HG02623 (cell line): Measurements from ENCODE around the gene C10orf88.
"Not testable (repeated sequence)": the region's sequence is repeated elsewhere in the genome, so short reads cannot be mapped to it uniquely, and the experiment has no call there.

ENCODE experiments used
- ATAC-seq: cut with Tn5 transposase; IDR thresholded peaks from one replicate; pipeline ENCODE4 v1.9.1; 2021; ENCODE audit warnings: moderate library complexity; ENCODE audit not compliant: unreplicated experiment

C10orf88 gene

DNA sequence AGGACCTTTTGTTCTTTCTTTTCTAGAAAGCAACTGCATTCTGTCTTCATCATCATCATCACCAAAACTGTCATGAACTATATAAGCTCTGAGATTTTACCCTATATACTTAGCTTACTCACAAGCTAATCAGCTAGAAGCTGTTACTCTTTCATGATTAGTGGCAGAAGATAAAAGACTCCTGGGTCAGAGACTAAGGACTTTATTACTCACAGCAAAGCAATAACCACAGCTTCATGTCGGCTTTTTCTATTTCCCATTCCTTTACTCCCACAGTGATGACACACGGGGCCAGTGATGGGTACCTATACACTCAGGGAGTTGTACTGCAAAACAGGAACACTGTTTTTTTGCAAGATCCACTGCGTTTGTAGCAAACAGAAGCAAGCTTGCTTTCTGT, 8.4 kb upstream of the C10orf88 start:
- no peak for ATAC-seq

DNA sequence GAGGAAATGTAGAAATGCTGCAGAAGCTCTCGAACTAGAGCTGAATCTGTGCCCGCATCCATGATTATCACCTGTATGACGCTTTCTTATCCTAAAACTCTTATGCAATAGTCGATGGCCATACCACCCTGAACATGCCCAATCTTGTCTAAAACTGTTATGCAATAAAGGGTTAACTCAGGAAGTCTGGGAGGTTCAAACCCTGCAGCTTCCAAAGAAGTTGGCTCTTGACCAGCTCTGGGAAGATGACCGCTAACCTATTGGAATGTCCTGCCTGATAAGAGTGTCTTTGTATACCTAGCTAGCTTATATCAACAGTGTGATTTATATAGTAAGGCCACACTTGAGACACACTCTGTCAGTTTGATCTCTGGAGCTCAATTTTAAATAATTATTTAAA, 3.4 kb upstream of the C10orf88 start:
- no peak for ATAC-seq

DNA sequence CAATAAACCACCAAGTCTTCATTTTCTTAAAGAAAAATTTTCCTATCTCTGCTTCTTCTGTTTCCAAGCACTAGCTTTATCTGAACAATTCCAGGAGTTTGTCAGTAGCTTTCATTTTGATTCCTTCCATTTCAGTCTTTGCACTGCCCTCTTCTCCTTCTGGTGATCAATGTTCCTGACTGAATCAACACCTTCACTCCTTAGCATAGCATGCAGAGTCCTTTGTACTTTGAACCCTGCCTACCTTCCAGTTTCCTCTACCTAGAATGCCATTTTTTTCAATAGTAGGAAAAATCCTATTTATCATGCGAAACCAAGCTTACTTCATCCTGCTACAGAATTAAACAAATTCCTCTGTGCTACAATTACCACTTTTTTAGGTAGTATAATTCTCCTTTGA, 1.9 kb upstream of the C10orf88 start:
- no peak for ATAC-seq

DNA sequence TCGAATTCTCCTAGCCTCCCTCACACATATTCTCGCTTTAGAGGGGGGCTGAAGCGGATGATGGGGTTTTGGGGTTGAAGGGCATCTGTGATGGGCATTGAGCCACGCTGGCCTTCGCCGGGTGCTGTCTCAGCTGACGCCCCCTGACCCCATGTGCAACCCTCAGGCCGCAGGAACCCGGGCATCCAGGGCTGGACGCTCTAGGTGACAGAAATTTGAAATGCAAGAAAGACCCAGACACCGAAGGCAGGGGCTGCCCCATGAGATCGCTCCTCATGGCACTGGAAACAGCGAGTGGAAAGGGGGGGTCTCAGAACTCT, 664 bp upstream of the C10orf88 start:
- no peak for ATAC-seq

DNA sequence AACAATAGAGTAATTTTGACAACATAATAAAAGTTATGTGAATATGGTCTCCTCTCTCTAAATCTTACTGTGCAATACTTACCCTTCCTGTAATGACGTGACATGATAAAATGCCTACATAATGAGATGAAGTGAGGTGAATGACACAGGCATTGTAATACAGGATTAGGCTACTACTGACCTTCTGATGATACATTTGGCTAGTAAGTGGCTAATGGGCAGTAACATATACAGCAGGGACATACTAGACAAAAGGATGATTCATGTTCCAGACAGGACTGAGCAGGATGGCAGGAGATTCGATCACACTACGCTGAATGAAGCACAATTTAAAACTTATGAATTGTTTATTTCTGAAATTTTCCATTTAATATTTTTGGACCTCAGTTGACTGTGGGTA, 4.7 kb downstream of the C10orf88 start:
- no peak for ATAC-seq

DNA sequence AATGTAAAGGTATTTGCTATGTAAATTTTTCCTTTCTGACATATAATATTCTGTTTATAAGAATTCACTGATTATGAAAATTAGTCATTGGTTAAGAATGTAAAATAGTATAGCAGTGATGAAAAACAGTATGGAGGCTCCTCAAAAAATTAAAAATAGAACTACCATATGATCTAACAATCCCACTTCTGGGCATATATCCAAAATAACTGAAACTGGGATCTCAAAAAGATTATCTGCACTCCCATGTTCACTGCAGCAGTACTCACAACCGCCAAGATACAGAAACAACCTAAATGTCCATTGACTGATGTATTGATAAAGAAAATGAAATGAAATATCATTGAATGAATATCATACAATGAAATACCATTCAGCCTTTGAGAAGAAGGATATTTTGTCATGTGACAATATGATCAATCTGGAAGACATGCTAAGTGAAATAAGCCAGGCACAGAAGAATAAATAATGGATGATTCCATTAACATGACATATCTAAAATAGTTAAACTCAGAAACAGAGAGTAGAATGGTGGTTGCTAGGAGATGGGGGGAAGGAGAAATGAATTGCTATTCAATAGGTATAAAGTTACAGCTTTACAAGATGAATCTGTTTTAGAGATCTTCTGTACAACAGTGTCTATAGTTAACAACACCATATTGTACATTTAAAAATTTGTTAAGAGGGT, 14.0 kb downstream of the C10orf88 start:
- ATAC-seq, result no peak

DNA sequence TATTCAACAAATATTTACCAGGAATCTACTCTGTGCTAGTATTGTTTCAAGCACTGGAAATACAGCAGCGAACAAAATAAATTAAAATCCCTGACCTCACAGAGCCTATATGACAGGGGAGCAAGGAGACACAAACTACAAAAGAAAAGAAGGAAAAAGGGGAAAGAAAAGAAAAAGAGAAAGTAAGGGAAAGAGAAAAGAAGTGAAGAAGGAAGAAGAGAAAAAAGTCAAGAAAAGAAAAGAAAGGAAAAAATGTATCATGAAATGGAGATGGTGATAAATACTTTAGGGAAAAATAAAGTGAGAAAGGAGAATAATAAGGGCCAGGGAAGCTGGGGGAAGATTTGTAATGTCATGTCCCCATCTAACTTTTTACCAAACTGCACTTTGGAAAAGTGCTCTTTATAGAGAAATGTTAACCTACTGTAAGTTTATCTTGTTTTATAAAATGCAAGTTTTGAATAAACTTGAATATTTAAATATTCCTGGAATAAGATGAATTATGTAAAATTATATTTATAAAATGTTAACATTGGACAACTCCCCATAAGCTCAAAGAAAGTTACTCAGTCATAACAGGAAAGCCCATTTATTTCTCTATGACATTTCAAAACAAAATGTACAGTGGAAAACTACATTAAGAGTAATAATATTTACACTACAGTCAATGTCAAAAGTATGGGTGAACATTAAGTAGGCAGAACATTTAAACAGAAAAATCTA, 14.7 kb downstream of the C10orf88 start:
- no peak for ATAC-seq

DNA sequence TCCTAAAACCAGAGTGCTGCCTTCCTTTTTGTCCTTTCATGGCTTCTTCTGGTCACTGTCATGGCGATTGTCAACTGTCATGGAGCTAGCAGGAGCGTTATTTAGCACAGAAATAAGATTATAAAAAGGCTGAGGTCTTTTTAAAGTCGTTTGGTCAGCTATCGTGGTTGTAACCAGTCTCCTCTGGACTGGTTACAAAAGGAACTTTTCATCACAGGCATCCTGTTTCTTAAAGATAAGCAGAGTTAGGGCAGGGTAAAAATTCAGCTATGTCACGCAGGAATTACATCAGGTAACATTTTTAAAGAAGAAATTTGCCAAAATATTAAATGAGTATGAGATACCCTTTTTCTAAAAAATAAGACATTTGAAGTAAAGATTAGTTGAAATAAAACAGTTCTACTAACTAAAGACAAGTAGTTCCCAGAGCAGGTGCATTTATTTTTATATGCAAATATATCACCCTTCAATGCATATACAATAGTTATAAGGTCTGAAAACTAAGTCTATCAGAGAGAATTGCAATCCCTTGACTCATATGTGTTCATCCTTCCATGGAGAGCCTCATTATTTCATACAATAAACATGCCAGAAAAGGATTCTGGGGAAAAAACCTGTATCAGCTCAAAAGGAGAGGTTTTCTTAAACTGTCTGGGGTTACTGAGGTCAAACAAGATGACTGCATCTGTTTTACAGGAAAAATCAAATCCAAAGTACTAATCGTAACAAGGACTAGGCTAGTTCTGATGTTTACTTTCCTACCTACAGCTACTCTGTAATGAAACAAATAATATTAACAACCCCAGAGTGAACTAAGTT, 22.7 kb downstream of the C10orf88 start:
- ATAC-seq, result no peak

DNA sequence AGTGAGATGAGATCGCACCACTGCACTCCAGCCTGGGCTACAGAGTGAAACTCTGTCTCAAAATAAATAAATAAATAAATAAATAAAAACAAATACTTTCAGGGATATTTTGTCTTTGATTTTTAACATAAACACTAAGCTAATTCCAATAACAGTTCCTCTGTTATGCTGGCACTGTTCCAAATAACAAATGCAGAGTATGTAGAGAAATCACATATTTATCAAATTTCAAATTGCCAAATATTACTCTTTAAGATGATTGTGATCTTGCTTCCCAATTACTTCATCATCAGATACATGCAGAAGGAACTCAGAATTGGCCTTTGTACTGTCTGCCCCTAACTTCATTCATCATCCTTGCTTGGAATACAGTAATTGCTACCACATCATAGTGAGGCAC, 23.9 kb downstream of the C10orf88 start:
- ATAC-seq, result no peak

DNA sequence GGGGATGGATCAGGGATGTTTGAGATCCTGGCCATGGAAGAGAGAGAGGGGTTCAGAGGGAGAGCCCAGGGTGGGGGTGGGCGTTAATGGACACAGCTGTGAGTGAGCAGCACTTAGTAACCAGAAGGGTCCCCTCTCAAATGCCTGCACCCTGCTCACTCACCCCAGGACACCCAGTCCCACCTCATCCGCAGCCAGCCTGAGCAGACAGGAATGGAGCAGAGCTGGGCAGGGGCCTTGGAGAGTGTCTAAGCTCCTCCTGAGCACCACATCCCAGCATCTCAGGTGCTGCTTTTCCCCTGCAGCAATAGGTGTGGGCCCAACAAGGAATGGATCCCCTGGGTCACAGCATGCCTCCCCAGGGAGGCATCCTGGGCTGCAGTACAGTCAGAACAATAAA, 38.3 kb downstream of the C10orf88 start:
- ATAC-seq, result no peak

DNA sequence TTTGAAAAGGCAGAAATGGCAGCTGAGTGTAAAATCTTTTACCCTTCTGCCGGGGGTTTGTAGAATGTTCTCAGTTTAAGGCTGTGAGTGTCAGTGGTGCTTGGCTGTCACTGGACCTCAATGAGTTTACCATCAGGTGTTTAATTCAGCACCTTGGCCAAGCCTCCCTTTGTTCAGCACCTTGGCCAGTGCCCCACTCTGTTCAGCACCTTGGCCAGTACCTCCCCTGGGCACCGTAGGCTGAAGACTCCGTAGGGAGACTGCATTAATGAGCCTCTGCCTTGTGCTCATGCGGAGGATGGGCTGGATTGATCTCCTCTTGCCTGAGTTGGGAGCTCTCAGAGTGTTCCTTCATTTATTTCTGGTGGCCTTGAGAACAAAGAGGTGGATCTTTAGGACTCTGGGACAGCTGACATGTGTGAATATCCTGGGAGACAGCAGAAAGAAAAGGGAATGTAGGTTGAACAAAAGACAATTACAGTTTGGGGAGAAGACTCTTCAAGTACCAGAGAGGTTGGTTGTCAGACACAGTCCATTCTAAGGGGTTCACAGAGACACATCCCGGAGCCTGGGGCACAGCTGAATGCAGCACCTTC, 42.0 kb downstream of the C10orf88 start:
- ATAC-seq, result no peak

DNA sequence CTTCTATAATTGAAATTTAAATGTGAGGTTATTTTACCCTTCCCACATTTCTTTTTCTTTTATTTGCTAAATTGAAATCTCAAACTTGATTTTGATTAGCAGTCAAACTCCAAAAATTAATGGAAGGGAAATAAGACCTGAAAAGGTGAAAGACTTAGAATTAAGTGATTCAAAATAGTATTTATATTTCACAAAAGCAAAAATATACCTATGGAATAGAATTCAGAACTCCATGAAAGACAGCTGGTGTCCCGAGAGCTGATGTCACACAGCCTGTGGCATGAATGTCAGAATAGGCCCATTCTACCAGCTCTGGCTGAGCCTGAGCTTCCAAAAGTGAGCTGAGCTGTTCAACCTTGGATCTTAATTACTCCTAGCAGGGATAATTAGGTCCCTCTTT, 43.7 kb downstream of the C10orf88 start, which contains the start of gene FAM24A:
Gene FAM24A, plus strand, starts transcription at position 301 of the 400 bp plus-strand sequence. CDS start 1,025 bp downstream, outside the sequence.
- no peak for ATAC-seq

DNA sequence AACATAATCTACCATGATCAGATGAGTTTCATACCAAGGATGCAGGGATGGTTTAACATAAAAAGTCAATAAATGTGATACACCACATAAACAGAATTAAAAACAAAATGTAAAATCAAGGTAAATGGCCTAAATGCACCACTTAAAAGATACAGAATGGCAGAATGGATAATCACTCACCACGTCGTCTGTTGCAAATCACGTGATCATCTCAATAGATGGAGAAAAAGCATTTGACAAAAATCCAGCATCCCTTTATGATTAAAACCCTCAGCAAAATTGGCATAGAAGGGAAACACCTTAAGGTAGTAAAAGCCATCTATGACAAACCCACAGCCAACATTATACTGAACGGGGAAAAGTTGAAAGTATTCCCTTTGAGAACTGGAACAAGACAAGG, 50.2 kb downstream of the C10orf88 start:
- ATAC-seq, result not testable (repeated sequence)

DNA sequence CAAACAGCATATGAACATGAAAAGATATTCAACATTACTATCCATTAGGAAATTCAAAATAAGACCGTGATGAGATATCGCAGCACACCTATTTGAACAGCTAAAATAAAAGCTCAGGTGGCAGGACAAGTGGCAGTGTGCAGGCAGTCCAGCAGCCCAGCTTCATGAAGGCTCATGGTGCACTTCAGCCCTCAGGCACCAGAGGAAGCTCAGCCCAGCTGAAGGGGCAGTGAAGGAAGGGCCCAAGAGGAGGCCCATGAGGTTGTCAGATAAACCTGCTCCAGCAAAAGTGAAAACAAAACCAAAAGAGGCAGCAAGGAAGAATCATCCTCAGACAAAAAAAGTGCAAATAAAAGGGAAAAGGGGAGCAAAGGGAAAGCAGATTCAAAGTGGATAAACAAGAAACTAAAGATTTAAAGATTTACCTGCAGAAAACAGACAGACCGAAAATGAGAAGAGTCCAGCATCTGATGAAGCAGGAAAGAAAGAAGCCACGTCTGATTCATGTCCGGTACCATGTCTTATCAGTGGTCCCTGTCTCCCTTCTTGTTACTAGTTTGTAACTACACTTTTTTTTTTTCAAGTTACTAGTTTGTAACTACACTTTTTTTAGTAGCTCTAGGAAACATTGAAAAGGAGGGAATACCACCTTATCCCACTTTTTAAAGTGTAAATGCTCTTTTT, 59.6 kb downstream of the C10orf88 start:
- ATAC-seq, result no peak

DNA sequence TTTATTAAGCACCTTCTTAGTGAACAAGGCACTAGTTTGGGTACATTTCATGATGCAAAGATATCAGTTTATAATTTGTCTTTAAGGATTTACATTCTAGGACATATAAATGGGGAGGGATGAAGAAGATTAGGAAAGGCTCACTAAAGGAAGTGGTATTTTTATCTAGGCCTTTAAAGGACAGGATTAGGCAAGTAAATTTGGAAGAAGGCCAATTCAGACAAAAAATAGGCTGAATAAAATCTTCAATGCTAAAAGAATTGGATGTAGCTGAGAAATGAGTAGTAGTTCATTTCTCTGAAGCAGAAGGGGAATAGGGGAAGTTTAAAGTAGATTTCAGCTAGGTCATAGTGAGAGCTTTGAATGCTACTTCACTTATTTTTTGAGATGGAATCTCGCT, 69.9 kb downstream of the C10orf88 start:
- no peak for ATAC-seq

DNA sequence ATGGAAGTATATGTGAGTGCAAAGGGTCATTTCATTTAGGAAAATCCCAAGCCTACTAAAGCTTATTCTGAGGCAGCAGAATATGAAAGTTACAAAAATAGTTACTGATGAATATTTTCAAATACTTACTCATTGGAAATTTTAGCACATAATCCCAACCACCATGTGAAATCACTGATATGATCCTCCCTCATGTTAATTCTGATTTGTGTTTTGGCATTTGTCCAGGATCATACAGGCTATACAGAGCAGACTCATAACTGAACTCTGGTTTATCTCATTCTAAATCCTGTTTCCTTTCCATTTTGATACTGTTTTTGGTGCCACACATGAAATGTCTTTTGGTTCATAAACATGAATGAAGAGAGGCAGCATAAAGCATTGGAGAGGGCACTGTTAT, 71.3 kb downstream of the C10orf88 start:
- no peak for ATAC-seq
